HepG2 (cell line): Measurements from ENCODE around the gene GALR3. TPM values are rescaled to one million over a fixed set of nuclear protein-coding genes. Genes with fewer than 3 reads are reported as not detected.

ENCODE experiments used
- AKNA ChIP-seq: sonication (generic); formaldehyde crosslinking; IDR thresholded peaks from 2 replicates; pipeline ENCODE4 v1.4.0; 2020; ENCODE audit warnings: missing genetic modification reagents, borderline replicate concordance
- BHLHE40 ChIP-seq: IDR thresholded peaks from 2 replicates; pipeline ENCODE4 v1.6.1; 2011; ENCODE audit warnings: low read length, improper control_type of control experiment
- CHD2 ChIP-seq: IDR thresholded peaks from 2 replicates; pipeline ENCODE4 v1.6.1; 2011; ENCODE audit warnings: low read depth, low read length, improper control_type of control experiment
- DMAP1 ChIP-seq: IDR thresholded peaks from 2 replicates; pipeline ENCODE4 v1.6.1; 2016
- NFATC3 ChIP-seq: sonication (generic); formaldehyde crosslinking; IDR thresholded peaks from 2 replicates; pipeline ENCODE4 v1.5.1; 2020; ENCODE audit warnings: mild to moderate bottlenecking, missing genetic modification reagents
- PRMT3 ChIP-seq: sonication (generic); formaldehyde crosslinking; IDR thresholded peaks from 2 replicates; pipeline ENCODE4 v1.8.1; 2022; ENCODE audit warnings: low read depth, mild to moderate bottlenecking, moderate library complexity, missing genetic modification reagents, borderline replicate concordance
- UBTF ChIP-seq: sonication (generic); formaldehyde crosslinking; IDR thresholded peaks from 2 replicates; pipeline ENCODE4 v1.4.0; 2020; ENCODE audit warnings: mild to moderate bottlenecking, missing genetic modification reagents
- YEATS4 ChIP-seq: sonication (generic); formaldehyde crosslinking; IDR thresholded peaks from 2 replicates; pipeline ENCODE4 v1.4.0; 2020; ENCODE audit warnings: missing genetic modification reagents, borderline replicate concordance
- ZSCAN30 ChIP-seq: sonication (generic); formaldehyde crosslinking; IDR thresholded peaks from 2 replicates; pipeline ENCODE4 v1.5.0; 2020; ENCODE audit warnings: mild to moderate bottlenecking, missing genetic modification reagents
- ZSCAN9 ChIP-seq: IDR thresholded peaks from 2 replicates; pipeline ENCODE4 v1.6.1; 2016; ENCODE audit warnings: borderline replicate concordance
- polyA plus RNA-seq, 8 experiments: library from polyadenylated mRNA; depleted of rRNA in 3 of 8; stranded (reverse) in 7 of 8; unstranded in 1 of 8; fragments of >200 nt; fragmentation: Illumina TruSeq in 4 of 8; extraction: Trizol in 4 of 8; gene quantifications; 2 replicates each; pipeline versions ENCODE4 v1.2.1 to v1.2.3, GENCODE V29; 2011 to 2016; ENCODE audit warnings: low read depth in 4 of 8, missing spikeins in 1 of 8, mixed read lengths in 1 of 8; ENCODE audit not compliant: insufficient read depth in 1 of 8
- total RNA-seq, 5 experiments: library from RNA; depleted of rRNA; stranded (reverse); fragments of >200 nt; fragmentation: Illumina TruSeq; extraction: Trizol; gene quantifications; 2 replicates each; pipeline ENCODE4 v1.2.3, GENCODE V29; 2016; ENCODE audit warnings: low read depth in 1 of 5
- TF ChIP-seq, protein P1 (sequence below): IDR thresholded peaks from 2 replicates; pipeline ENCODE4 v1.6.1; 2016; ENCODE audit warnings: low read depth
- TF ChIP-seq, protein P2 (sequence below): sonication (generic); formaldehyde crosslinking; IDR thresholded peaks from 2 replicates; pipeline ENCODE4 v1.5.0; 2020; ENCODE audit warnings: mild to moderate bottlenecking, missing genetic modification reagents, borderline replicate concordance
- TF ChIP-seq, protein P3 (sequence below): sonication (generic); formaldehyde crosslinking; IDR thresholded peaks from 2 replicates; pipeline ENCODE4 v1.4.0; 2020; ENCODE audit warnings: mild to moderate bottlenecking, missing genetic modification reagents
- TF ChIP-seq, protein P4 (sequence below): sonication (generic); formaldehyde crosslinking; IDR thresholded peaks from 2 replicates; pipeline ENCODE4 v1.8.0; 2023; ENCODE audit warnings: mild to moderate bottlenecking, missing genetic modification reagents

The GALR3 gene
- total and polyA plus RNA-seq, 2 of the 13 experiments (the other 11 are each of a cell fraction or from before 2014, with no cell fraction given), result 0.13 TPM; not detected in 1

- TF ChIP-seq BHLHE40 (no peak), PRMT3 (no peak), AKNA (CRISPR knock-in tag) (peak; percentile 28; the same call in 1 of the 2 replicates), UBTF (CRISPR knock-in tag) (peak; percentile 59), YEATS4 (peak; percentile 87; the same call in 1 of the 2 replicates), DMAP1 (CRISPR knock-in tag) (peak; percentile 75; the same call in 1 of the 2 replicates), NFATC3 (CRISPR knock-in tag) (0 out of 2 replicates have a peak, but pooled peaks have one; percentile 46), CHD2 (no peak; the same call in 1 of the 2 replicates), ZSCAN30 (no peak), ZSCAN9 (peak; percentile 45)
- TF ChIP-seq, protein P1, sequence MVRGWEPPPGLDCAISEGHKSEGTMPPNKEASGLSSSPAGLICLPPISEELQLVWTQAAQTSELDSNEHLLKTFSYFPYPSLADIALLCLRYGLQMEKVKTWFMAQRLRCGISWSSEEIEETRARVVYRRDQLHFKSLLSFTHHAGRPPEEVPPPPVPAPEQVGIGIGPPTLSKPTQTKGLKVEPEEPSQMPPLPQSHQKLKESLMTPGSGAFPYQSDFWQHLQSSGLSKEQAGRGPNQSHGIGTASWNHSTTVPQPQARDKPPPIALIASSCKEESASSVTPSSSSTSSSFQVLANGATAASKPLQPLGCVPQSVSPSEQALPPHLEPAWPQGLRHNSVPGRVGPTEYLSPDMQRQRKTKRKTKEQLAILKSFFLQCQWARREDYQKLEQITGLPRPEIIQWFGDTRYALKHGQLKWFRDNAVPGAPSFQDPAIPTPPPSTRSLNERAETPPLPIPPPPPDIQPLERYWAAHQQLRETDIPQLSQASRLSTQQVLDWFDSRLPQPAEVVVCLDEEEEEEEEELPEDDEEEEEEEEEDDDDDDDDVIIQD (CRISPR knock-in tag), result no peak; the same call in 1 of the 2 replicates
- TF ChIP-seq, protein P2, sequence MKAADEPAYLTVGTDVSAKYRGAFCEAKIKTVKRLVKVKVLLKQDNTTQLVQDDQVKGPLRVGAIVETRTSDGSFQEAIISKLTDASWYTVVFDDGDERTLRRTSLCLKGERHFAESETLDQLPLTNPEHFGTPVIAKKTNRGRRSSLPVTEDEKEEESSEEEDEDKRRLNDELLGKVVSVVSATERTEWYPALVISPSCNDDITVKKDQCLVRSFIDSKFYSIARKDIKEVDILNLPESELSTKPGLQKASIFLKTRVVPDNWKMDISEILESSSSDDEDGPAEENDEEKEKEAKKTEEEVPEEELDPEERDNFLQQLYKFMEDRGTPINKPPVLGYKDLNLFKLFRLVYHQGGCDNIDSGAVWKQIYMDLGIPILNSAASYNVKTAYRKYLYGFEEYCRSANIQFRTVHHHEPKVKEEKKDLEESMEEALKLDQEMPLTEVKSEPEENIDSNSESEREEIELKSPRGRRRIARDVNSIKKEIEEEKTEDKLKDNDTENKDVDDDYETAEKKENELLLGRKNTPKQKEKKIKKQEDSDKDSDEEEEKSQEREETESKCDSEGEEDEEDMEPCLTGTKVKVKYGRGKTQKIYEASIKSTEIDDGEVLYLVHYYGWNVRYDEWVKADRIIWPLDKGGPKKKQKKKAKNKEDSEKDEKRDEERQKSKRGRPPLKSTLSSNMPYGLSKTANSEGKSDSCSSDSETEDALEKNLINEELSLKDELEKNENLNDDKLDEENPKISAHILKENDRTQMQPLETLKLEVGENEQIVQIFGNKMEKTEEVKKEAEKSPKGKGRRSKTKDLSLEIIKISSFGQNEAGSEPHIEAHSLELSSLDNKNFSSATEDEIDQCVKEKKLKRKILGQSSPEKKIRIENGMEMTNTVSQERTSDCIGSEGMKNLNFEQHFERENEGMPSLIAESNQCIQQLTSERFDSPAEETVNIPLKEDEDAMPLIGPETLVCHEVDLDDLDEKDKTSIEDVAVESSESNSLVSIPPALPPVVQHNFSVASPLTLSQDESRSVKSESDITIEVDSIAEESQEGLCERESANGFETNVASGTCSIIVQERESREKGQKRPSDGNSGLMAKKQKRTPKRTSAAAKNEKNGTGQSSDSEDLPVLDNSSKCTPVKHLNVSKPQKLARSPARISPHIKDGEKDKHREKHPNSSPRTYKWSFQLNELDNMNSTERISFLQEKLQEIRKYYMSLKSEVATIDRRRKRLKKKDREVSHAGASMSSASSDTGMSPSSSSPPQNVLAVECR (CRISPR knock-in tag), result peak; percentile 93
- TF ChIP-seq, protein P3, sequence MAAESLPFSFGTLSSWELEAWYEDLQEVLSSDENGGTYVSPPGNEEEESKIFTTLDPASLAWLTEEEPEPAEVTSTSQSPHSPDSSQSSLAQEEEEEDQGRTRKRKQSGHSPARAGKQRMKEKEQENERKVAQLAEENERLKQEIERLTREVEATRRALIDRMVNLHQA, result no peak
- TF ChIP-seq, protein P4, sequence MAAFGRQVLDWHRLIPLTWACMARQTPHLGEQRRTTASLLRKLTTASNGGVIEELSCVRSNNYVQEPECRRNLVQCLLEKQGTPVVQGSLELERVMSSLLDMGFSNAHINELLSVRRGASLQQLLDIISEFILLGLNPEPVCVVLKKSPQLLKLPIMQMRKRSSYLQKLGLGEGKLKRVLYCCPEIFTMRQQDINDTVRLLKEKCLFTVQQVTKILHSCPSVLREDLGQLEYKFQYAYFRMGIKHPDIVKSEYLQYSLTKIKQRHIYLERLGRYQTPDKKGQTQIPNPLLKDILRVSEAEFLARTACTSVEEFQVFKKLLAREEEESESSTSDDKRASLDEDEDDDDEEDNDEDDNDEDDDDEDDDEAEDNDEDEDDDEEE (CRISPR knock-in tag), result no peak
These were observed 26.0 kb downstream of the GALR3 start, which contains the start of gene EIF3L (continued) for GRCh38 chr22:37849089-37849751.
